Measurements from ENCODE around the gene SYNGAP1. TPM values are rescaled to one million over a fixed set of nuclear protein-coding genes. Genes with fewer than 3 reads are reported as not detected.

SYNGAP1 gene
- total and polyA plus RNA-seq, 2 experiments from 2014 or later, result 13.9 to 45.0 TPM

DNA sequence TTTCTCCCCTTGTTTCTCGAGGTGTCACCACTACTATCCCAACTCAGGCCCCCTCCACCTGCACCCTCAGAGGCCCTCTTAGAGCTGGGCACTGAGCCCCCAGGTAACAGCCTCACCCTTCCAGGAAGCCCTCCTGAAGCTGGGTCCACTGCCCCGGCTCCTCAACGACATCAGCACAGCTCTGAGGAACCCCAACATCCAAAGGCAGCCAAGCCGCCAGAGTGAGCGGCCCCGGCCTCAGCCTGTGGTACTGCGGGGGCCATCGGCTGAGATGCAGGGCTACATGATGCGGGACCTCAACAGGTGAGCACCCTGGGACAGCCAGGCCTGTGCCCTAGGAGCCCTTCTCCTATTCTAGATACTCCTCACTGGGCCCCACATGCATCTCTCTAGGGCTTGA lies 21.6 kb downstream of the SYNGAP1 start:
- no peaks in the 10 kb centered on the region for H3F3A ChIP-seq (replicated peaks; ENCODE audit: low read depth)
- no peak overlapping the region for H3K4me3 Mint-ChIP-seq
- H3K79me2 ChIP-seq (replicated peaks; ENCODE audit: insufficient read depth), result peaks cover 5% of the 10 kb centered on the region; the same call in 1 of the 2 replicates
- H3K27me3 Mint-ChIP-seq (ENCODE audit: insufficient read depth, low read depth, poor library complexity), result peaks cover 17% of the 10 kb centered on the region
- H3K27ac ChIP-seq (ENCODE audit: low read depth), result no peak overlapping the region
- no peaks in the 10 kb centered on the region; the same call in 2 of the 3 replicates for H3K9me3 Mint-ChIP-seq
- H3K27ac Mint-ChIP-seq, result no peak overlapping the region
- ATAC-seq (no peak), DNase-seq (ENCODE audit: low spot score) (no peak)
- TF ChIP-seq EZH2phosphoT487 (IDR thresholded peaks at IDR 0.05; ENCODE audit: unreplicated experiment) (no peak), EZH2 (IDR thresholded peaks at IDR 0.05; ENCODE audit: low read depth, unreplicated experiment) (no peak), CTCF (conservative IDR thresholded peaks at IDR 0.05; ENCODE audit: low read depth in 2 of 2) (no peak), JUNB (IDR thresholded peaks at IDR 0.05; ENCODE audit: unreplicated experiment) (no peak)
- H3K36me3 ChIP-seq (ENCODE audit: insufficient read depth), result peaks cover 55% of the 10 kb centered on the region
- no peak overlapping the region for H3K4me2 ChIP-seq
- H4K20me1 ChIP-seq (replicated peaks; ENCODE audit: insufficient read depth), result peaks cover 5% of the 10 kb centered on the region
- H3K4me1 Mint-ChIP-seq, result peaks cover 11% of the 10 kb centered on the region
- H2AFZ ChIP-seq, result no peak overlapping the region
- no peak overlapping the region for H3K4me3 ChIP-seq
- H3K4me1 ChIP-seq (ENCODE audit: insufficient read depth), result no peaks in the 10 kb centered on the region
- no peaks in the 10 kb centered on the region for H3K27me3 ChIP-seq (ENCODE audit: insufficient read depth)
- peaks cover 98% of the 10 kb centered on the region for H3K36me3 Mint-ChIP-seq (ENCODE audit: low read depth)
- no peaks in the 10 kb centered on the region for H3K9me2 ChIP-seq (ENCODE audit: insufficient read depth)

- Histone ChIP-seq H3K27ac (ENCODE audit: low read depth) (no peak overlapping the region), H2AFZ (no peak overlapping the region), H3K9me2 (ENCODE audit: insufficient read depth) (no peaks in the 10 kb centered on the region), H3K36me3 (ENCODE audit: insufficient read depth) (peaks cover 47% of the 10 kb centered on the region), H3F3A (replicated peaks; ENCODE audit: low read depth) (no peaks in the 10 kb centered on the region), H3K79me2 (replicated peaks; ENCODE audit: insufficient read depth) (no peaks in the 10 kb centered on the region; the same call in 1 of the 2 replicates), H3K4me1 (ENCODE audit: insufficient read depth) (no peaks in the 10 kb centered on the region), H3K4me2 (no peak overlapping the region), H3K27me3 (ENCODE audit: insufficient read depth) (no peaks in the 10 kb centered on the region), H4K20me1 (replicated peaks; ENCODE audit: insufficient read depth) (peaks cover 5% of the 10 kb centered on the region), H3K4me3 (no peak overlapping the region)
- H3K36me3 Mint-ChIP-seq (ENCODE audit: low read depth), result peaks cover 98% of the 10 kb centered on the region
- H3K4me1 Mint-ChIP-seq, result peaks cover 11% of the 10 kb centered on the region
- H3K27ac Mint-ChIP-seq, result no peak overlapping the region
- H3K9me3 Mint-ChIP-seq, result no peaks in the 10 kb centered on the region; the same call in 2 of the 3 replicates
- TF ChIP-seq, protein P1, sequence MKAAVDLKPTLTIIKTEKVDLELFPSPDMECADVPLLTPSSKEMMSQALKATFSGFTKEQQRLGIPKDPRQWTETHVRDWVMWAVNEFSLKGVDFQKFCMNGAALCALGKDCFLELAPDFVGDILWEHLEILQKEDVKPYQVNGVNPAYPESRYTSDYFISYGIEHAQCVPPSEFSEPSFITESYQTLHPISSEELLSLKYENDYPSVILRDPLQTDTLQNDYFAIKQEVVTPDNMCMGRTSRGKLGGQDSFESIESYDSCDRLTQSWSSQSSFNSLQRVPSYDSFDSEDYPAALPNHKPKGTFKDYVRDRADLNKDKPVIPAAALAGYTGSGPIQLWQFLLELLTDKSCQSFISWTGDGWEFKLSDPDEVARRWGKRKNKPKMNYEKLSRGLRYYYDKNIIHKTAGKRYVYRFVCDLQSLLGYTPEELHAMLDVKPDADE (IDR thresholded peaks at IDR 0.05), result no peak
- DNase-seq (ENCODE audit: low spot score) (no peak), ATAC-seq (no peak)
- H3K4me3 Mint-ChIP-seq, result no peak overlapping the region
- peaks cover 17% of the 10 kb centered on the region for H3K27me3 Mint-ChIP-seq (ENCODE audit: insufficient read depth, low read depth, poor library complexity)
These were observed 22.4 kb downstream of the SYNGAP1 start for GRCh38 chr6:33442283-33442682.

GRCh38 chr6:33443025-33443424 lies 23.2 kb downstream of the SYNGAP1 start:
- Histone ChIP-seq H3K36me3 (ENCODE audit: insufficient read depth) (peaks cover 47% of the 10 kb centered on the region), H3K4me3 (no peak overlapping the region)
- no peak for DNase-seq (ENCODE audit: low spot score)
- TF ChIP-seq POLR2AphosphoS5 (IDR thresholded peaks at IDR 0.05; ENCODE audit: low read depth) (no peak), CREB1 (CRISPR knock-in tag; IDR thresholded peaks at IDR 0.05; ENCODE audit: low read depth) (no peak), ZNF331 (CRISPR knock-in tag; IDR thresholded peaks at IDR 0.05; ENCODE audit: low read depth) (no peak), NANOG (IDR thresholded peaks at IDR 0.05; ENCODE audit: borderline replicate concordance) (no peak), EZH2 (IDR thresholded peaks at IDR 0.05; ENCODE audit: low read depth, unreplicated experiment) (no peak), EZH2phosphoT487 (IDR thresholded peaks at IDR 0.05; ENCODE audit: unreplicated experiment) (no peak), REST (IDR thresholded peaks at IDR 0.05; ENCODE audit: unreplicated experiment) (no peak), STAT1 (IDR thresholded peaks at IDR 0.05; ENCODE audit: unreplicated experiment) (no peak), CTCF (conservative IDR thresholded peaks at IDR 0.05; ENCODE audit: low read depth in 2 of 2) (no peak)

More at GRCh38 chr6:33443025-33443424, 23.2 kb downstream of the SYNGAP1 start:
- Mint-ChIP-seq H3K27ac (no peak overlapping the region), H3K9me3 (no peaks in the 10 kb centered on the region; the same call in 2 of the 3 replicates), H3K4me3 (no peak overlapping the region), H3K4me1 (peaks cover 14% of the 10 kb centered on the region), H3K27me3 (ENCODE audit: insufficient read depth, low read depth, poor library complexity) (peaks cover 24% of the 10 kb centered on the region), H3K36me3 (ENCODE audit: low read depth) (peaks cover 98% of the 10 kb centered on the region)
- H3K27ac ChIP-seq (ENCODE audit: low read depth), result no peak overlapping the region
- no peak for ATAC-seq
- no peaks in the 10 kb centered on the region for H3K27me3 ChIP-seq (ENCODE audit: insufficient read depth)
- no peaks in the 10 kb centered on the region for H3K9me2 ChIP-seq (ENCODE audit: insufficient read depth)
- H3F3A ChIP-seq (replicated peaks; ENCODE audit: low read depth), result no peaks in the 10 kb centered on the region
- no peaks in the 10 kb centered on the region; the same call in 1 of the 2 replicates for H3K79me2 ChIP-seq (replicated peaks; ENCODE audit: insufficient read depth)
- no peak overlapping the region for H2AFZ ChIP-seq
- peaks cover 5% of the 10 kb centered on the region for H4K20me1 ChIP-seq (replicated peaks; ENCODE audit: insufficient read depth)
- H3K4me2 ChIP-seq, result no peak overlapping the region
- H3K4me1 ChIP-seq (ENCODE audit: insufficient read depth), result no peaks in the 10 kb centered on the region

Measured in GM23338 (cell line).